ENCODE measurements around the gene FKBP9.
A peak's percentile ranks its signal among the peaks of the same experiment; 100 is the strongest.
"Not testable (repeated sequence)": the region's sequence is repeated elsewhere in the genome, so short reads cannot be mapped to it uniquely, and the experiment has no call there.

Gene FKBP9

GRCh38 chr7:32957326-32958045 is at the start of gene FKBP9:
TSS of gene FKBP9 (plus strand) at chr7:32957440. CDS start at chr7:32957574, 134 bp downstream.
- no peak for DNase-seq (ENCODE audit: low read depth in 3 of 3, low spot score in 1 of 3)

DNA sequence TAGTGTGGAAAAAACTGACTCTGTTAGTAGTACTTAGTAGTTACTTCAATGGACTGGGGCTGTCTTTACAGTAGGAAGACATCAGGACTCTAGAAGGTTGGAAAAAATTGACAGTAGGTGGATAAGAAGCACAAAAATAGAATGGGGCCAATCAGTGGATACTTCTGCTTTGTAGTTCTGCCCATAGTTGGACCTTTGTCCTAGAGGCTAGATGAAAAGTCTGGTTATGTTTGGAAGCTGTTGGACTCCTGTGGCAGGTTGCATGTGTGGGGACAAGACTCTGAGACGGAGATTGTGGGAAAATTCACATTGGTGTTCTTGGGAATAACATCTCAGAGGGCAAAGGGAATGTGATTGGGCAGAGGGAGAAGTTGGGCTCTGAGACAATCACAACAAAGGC is 47.0 kb upstream of the FKBP9 start:
- DNase-seq (ENCODE audit: low read depth in 3 of 3, low spot score in 1 of 3): no peak

GRCh38 chr7:32914184-32914583 is 43.1 kb upstream of the FKBP9 start:
- DNase-seq (ENCODE audit: low read depth in 3 of 3, low spot score in 1 of 3): no peak

DNA sequence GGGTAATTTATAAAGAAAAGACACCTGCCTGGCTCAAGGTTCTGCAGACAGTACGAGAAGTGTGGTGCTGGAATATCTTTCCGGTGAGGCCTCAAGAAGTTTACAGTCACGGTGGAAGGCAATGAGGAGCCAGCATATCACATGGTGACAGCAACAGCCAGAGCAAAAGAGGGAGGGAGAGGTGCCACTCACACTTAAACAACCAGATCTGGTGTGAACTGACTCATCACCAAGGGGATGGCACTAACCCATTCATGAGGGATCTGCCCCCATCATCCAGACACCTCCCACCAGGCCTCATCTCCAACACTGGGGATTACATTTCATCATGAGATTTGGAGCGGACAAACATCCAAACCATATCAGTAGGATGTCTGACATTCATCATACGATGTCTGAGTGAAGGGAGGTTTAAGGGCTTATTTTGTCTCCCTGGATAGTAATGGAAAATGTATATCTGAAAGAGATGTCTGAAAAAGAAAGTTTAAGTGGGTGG is 42.2 kb upstream of the FKBP9 start:
- no peak for DNase-seq (ENCODE audit: low read depth in 3 of 3, low spot score in 1 of 3)

DNA sequence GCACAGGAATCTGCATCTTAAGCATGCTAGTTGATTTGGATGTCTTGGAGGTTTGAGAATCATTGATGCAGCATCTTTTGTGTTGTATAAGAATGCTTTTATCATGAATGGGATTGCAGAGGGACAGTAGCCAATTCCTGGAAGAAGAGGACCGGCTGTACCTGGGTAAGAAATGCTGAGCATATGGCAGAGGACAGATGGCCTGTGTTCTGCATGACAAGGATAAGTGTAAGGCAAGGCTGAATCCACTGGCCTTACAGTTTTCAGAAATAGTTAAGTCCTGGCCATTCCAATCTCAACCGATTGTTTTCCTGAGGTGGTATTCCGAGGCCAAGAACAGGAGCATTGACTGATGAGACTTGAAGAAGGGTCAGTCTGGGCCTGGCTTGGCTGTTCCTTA is 41.2 kb upstream of the FKBP9 start:
- no peak for DNase-seq (ENCODE audit: low read depth in 3 of 3, low spot score in 1 of 3)

DNA sequence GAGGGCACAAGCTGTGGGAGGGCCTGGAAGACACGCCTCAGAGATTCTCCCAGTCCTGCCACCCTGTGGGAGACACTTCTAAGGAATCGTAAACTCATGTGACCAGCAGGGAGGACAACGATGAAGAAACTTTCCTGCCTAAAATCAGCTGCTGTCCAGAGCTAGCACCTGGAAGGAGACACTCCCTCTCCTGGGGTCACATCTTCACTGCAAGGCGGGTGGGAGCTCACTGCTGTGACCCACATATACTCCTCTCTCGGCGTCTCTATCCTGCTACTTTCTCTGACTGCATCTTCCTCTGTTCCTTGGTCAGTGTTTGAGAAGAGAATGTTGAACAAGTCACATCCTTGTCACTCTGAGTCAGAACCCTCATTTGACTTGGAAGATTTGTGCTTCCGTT is 40.2 kb upstream of the FKBP9 start:
- DNase-seq (ENCODE audit: low read depth in 3 of 3, low spot score in 1 of 3): not testable (repeated sequence)

DNA sequence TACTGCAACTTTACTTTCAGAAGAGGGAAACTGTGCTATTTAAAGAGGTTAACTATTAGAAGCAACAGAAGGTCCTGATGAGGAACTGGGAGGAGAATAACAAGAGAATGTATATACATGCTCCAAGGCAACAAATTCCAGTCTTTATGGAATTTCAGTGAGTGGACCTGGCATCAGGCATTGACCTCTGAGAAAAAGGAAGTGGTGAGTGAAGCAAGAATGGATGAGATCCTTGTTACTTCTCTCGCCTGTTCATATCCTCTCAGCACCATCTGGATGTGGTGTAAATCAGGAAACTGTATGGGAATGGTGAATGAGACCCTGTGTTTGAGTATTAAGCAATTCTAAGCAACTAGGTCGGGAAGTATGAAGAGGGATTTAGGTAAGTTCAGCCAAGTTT is 35.3 kb upstream of the FKBP9 start:
- DNase-seq (ENCODE audit: low read depth in 3 of 3, low spot score in 1 of 3): no peak

DNA sequence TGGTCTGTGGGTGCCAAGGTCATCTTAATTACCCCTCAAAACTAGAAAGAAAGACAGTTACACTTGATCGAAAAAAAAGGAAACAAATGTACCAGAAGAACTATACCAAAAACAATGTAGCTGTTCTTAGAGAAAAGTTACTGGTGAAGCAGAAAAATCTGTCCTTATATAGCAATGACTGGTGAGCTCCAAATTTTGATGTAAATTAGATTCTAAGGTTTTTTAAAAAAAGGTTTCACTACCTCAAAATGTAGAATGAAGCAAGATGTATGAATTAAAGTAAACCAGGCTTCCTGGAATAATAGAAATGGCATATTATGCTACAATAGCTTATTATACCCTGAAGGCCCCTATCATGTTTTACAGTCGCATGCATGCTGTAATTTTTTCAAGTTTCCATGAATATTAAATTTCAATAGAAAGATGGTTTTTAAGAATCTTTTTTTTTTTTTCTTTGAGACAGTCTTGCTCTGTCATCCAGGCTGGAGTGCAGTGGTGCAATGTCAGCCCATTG is 28.4 kb upstream of the FKBP9 start:
- DNase-seq (ENCODE audit: low read depth in 3 of 3, low spot score in 1 of 3): no peak

GRCh38 chr7:32929430-32930143 is 27.7 kb upstream of the FKBP9 start:
- no peak for DNase-seq (ENCODE audit: low read depth in 3 of 3, low spot score in 1 of 3)

GRCh38 chr7:32930378-32930777 is 26.9 kb upstream of the FKBP9 start:
- DNase-seq (ENCODE audit: low read depth in 3 of 3, low spot score in 1 of 3): no peak

DNA sequence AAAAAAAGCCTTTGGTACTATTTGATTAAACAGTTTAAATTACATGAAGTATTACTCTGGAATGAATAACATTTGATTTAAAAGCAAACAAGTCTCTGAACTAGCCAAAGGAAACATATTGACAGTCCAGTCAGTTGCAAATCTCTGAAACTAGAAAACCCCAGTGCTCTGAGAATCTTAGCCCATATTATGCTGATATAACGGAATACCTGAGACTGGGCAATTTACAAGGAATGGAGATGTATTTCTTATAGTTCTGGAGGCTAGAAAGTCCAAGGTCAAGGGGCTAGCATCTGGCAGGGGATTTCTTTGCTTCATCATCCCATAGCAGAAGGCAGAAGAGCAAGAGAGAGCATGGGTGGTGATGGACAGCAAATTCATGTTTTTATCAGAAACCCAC is 21.7 kb upstream of the FKBP9 start:
- no peak for DNase-seq (ENCODE audit: low read depth in 3 of 3, low spot score in 1 of 3)

DNA sequence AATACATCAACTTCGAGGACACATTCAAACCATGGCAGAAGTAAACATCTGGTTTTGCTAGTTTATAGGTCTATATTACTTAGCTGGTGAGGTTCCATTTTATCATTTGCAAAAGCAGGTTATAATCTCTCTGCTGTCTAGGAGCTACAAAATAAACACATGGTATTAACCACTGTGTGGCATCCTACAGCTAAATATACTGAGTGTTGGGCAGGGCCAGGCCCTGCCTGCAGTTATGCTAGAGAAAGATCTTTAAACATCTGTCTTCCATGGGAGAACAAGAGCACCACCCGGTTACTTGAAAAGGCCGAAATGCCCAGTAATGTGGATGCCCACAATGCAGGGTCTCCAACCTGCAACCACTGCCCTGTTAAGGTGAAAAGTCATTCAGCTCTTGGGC is 20.6 kb upstream of the FKBP9 start:
- DNase-seq (ENCODE audit: low read depth in 3 of 3, low spot score in 1 of 3): no peak

GRCh38 chr7:32937344-32938174 is 19.7 kb upstream of the FKBP9 start:
- DNase-seq (ENCODE audit: low read depth in 3 of 3, low spot score in 1 of 3): no peak

- DNase-seq (ENCODE audit: low read depth in 3 of 3, low spot score in 1 of 3): no peak
These were observed 16.1 kb upstream of the FKBP9 start for GRCh38 chr7:32941181-32941580.

GRCh38 chr7:32941681-32942414 is 15.4 kb upstream of the FKBP9 start:
- no peak for DNase-seq (ENCODE audit: low read depth in 3 of 3, low spot score in 1 of 3)

GRCh38 chr7:32942415-32943251 is 14.6 kb upstream of the FKBP9 start:
- peak in 2 of 3 donors; percentile 47 to 59 for DNase-seq (ENCODE audit: low read depth in 3 of 3, low spot score in 1 of 3)

GRCh38 chr7:32943252-32944030 is 13.8 kb upstream of the FKBP9 start:
- DNase-seq (ENCODE audit: low read depth in 3 of 3, low spot score in 1 of 3): no peak

- no peak for DNase-seq (ENCODE audit: low read depth in 3 of 3, low spot score in 1 of 3)
These were observed 9.7 kb upstream of the FKBP9 start for GRCh38 chr7:32947420-32947983.

DNA sequence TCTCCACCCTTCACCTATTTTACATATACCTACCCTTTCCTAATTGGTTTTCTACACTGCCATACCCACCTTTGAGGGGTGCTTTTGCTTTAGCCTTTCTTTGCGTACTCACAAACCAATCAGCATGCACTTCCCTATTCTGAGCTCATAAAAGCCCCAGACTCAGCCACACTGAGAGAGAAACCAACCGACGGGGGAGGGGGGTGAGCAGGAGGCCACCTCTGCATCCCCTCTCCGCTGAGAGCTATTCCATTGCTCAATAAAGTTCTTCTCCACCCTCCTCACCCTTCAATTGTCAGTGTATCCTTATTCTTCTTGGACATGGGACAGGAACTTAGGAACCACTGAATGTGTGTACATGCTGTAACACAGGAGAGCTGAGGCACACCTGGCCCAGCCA is 9.0 kb upstream of the FKBP9 start:
- no peak for DNase-seq (ENCODE audit: low read depth in 3 of 3, low spot score in 1 of 3)

All from stimulated activated CD4-positive, alpha-beta T cell treated with anti-CD3 and anti-CD28 coated beads, TNF-alpha, amount 100 ng/mL, for 1 hour (primary cell).